CD14-positive monocyte (primary cell): Measurements from ENCODE around the gene YTHDF1. TPM values are rescaled to one million over a fixed set of nuclear protein-coding genes. Genes with fewer than 3 reads are reported as not detected.

Experiments
- DNase-seq, 3 donors: peaks; one replicate each; pipeline ENCODE4 v3.0.0-alpha.2; 2011 to 2022
- H2AFZ ChIP-seq: 2 replicates; pipeline ENCODE4 v1.6.0; 2012; ENCODE audit warnings: mild to moderate bottlenecking, low read depth, low read length, inconsistent platforms; ENCODE audit not compliant: insufficient read depth, poor library complexity, severe bottlenecking
- H3K27ac ChIP-seq, 2 donors: 1 replicate in 1 of 2; 2 replicates in 1 of 2; pipeline ENCODE4 v1.5.1; 2012 to 2013; ENCODE audit warnings: low read length in 2 of 2, control low read depth in 1 of 2, inconsistent platforms in 1 of 2, low read depth in 1 of 2, mild to moderate bottlenecking in 1 of 2
- H3K27me3 ChIP-seq, 2 donors: one replicate each; pipeline versions ENCODE4 v1.6.0 to v1.6.1; 2011 to 2013; ENCODE audit warnings: low read length in 2 of 2; ENCODE audit not compliant: control insufficient read depth in 2 of 2, insufficient read depth in 2 of 2
- H3K36me3 ChIP-seq, 2 donors: replicated peaks in 1 of 2; 1 replicate in 1 of 2; 2 replicates in 1 of 2; pipeline versions ENCODE4 v1.5.1 to v1.6.1; 2012 to 2013; ENCODE audit warnings: low read length in 2 of 2, control low read depth in 1 of 2, inconsistent platforms in 1 of 2, mild to moderate bottlenecking in 1 of 2; ENCODE audit not compliant: insufficient read depth in 2 of 2, control insufficient read depth in 1 of 2
- H3K4me1 ChIP-seq, 2 donors: 1 replicate in 1 of 2; 2 replicates in 1 of 2; pipeline versions ENCODE4 v1.5.1 to v1.6.1; 2012 to 2013; ENCODE audit warnings: low read length in 2 of 2, control low read depth in 1 of 2, inconsistent platforms in 1 of 2, mild to moderate bottlenecking in 1 of 2, moderate library complexity in 1 of 2; ENCODE audit not compliant: insufficient read depth in 2 of 2, control insufficient read depth in 1 of 2
- H3K4me2 ChIP-seq: replicated peaks from 2 replicates; pipeline ENCODE3; 2012; ENCODE audit warnings: low read length, moderate library complexity, mild to moderate bottlenecking; ENCODE audit not compliant: poor library complexity, severe bottlenecking; ENCODE audit errors: extremely low read depth
- H3K4me3 ChIP-seq, 3 experiments: fragments of 200-600 bp in 1 of 3; sonication (generic) in 1 of 3; replicated peaks in 1 of 3; 1 replicate in 2 of 3; 2 replicates in 1 of 3; pipeline ENCODE4 v1.5.1; 2011 to 2013; ENCODE audit warnings: low read length in 3 of 3, mild to moderate bottlenecking in 3 of 3, control low read depth in 2 of 3, low read depth in 2 of 3, inconsistent platforms in 1 of 3, moderate library complexity in 1 of 3
- H3K79me2 ChIP-seq: 2 replicates; pipeline ENCODE4 v1.6.0; 2012; ENCODE audit warnings: mild to moderate bottlenecking, control low read depth, inconsistent platforms, low read length, moderate library complexity; ENCODE audit not compliant: insufficient read depth
- H3K9ac ChIP-seq: 2 replicates; pipeline ENCODE4 v1.6.0; 2017; ENCODE audit warnings: low read length, mild to moderate bottlenecking; ENCODE audit not compliant: insufficient read depth, poor library complexity, severe bottlenecking
- H3K9me3 ChIP-seq, 2 donors: replicated peaks in 1 of 2; 1 replicate in 1 of 2; 2 replicates in 1 of 2; pipeline versions ENCODE4 v1.5.1 to v1.6.1; 2012 to 2013; ENCODE audit warnings: low read length in 2 of 2, control low read depth in 1 of 2; ENCODE audit not compliant: control insufficient read depth in 1 of 2, insufficient read depth in 1 of 2
- H4K20me1 ChIP-seq: 2 replicates; pipeline ENCODE4 v1.6.0; 2012; ENCODE audit warnings: mild to moderate bottlenecking, low read length, control low read depth, moderate library complexity; ENCODE audit not compliant: insufficient read depth
- H3K27ac Mint-ChIP-seq, 7 donors: one replicate each; pipeline ENCODE4 v1.8.0; 2020; ENCODE audit warnings: mild to moderate bottlenecking in 7 of 7, mixed read lengths in 7 of 7, moderate library complexity in 6 of 7, inconsistent platforms in 2 of 7
- H3K27me3 Mint-ChIP-seq, 3 donors: one replicate each; pipeline ENCODE4 v1.8.0; 2021 to 2022; ENCODE audit warnings: low read depth in 3 of 3, mild to moderate bottlenecking in 3 of 3, mixed read lengths in 3 of 3, moderate library complexity in 3 of 3, inconsistent platforms in 1 of 3
- H3K36me3 Mint-ChIP-seq, 2 donors: one replicate each; pipeline ENCODE4 v1.8.0; 2020; ENCODE audit warnings: mixed read lengths in 2 of 2, inconsistent platforms in 1 of 2, mild to moderate bottlenecking in 1 of 2
- H3K4me1 Mint-ChIP-seq: one replicate; pipeline ENCODE4 v1.8.0; 2020; ENCODE audit warnings: mild to moderate bottlenecking, mixed read lengths
- H3K4me3 Mint-ChIP-seq, 2 donors: one replicate each; pipeline ENCODE4 v1.8.0; 2020; ENCODE audit warnings: mild to moderate bottlenecking in 2 of 2, mixed read lengths in 2 of 2, moderate library complexity in 1 of 2
- H3K9me3 Mint-ChIP-seq, 7 donors: one replicate each; pipeline ENCODE4 v1.8.0; 2020 to 2022; ENCODE audit warnings: mixed read lengths in 7 of 7, mild to moderate bottlenecking in 6 of 7, moderate library complexity in 6 of 7, inconsistent platforms in 2 of 7
- CTCF ChIP-seq: fragments of 200-600 bp; IDR thresholded peaks from one replicate; pipeline ENCODE4 v1.8.0; 2022; ENCODE audit warnings: antibody characterized with exemption, mild to moderate bottlenecking
- WGBS: methylation state at CpG from one replicate; pipeline ENCODE4 v1.1.5; 2013; ENCODE audit warnings: missing lambda C conversion rate; ENCODE audit not compliant: insufficient coverage; 5-methylcytosine and 5-hydroxymethylcytosine counted together
- intact Hi-C, 2 donors: fragments of 100-400 bp; cut with micrococcal nuclease; formaldehyde crosslinking; loops; one replicate each; pipeline versions ENCODE4 v1.15.0 to v1.15.1; 2023
- polyA plus RNA-seq, 3 donors: library from polyadenylated mRNA; depleted of rRNA in 1 of 3; unstranded in 2 of 3; stranded (reverse) in 1 of 3; fragments of 300-500 nt in 2 of 3; fragments of >200 nt in 1 of 3; fragmentation: Illumina TruSeq in 2 of 3; gene quantifications; 1 replicate in 2 of 3; 2 replicates in 1 of 3; pipeline ENCODE4 v1.2.3, GENCODE V29; 2012 to 2021

YTHDF1 gene
- polyA plus RNA-seq, 3 donors = 18.0 to 33.4 (median 25.9) TPM

- H3K27me3 Mint-ChIP-seq = peaks cover 13 to 18% (median 18%) of the 10 kb centered on the region in 3 donors
- H3K36me3 Mint-ChIP-seq = no peaks in the 10 kb centered on the region
- H3K9me3 ChIP-seq = no peaks in the 10 kb centered on the region
- H2AFZ ChIP-seq = no peak overlapping the region
- 82% methylated on average over 9 of the region's 9 CpGs for WGBS
- DNase-seq = no peak
- H3K4me2 ChIP-seq = no peak overlapping the region
- no peaks in the 10 kb centered on the region for H4K20me1 ChIP-seq
- H3K4me1 Mint-ChIP-seq = peaks cover 6% of the 10 kb centered on the region
- intact Hi-C loops = loop anchor here in 1 of 2 donors (5.0 kb wide), 1 partner anchor 51 kb away; the partner anchor contains the start of gene ARFGAP1
- H3K4me3 ChIP-seq = no peak overlapping the region
- H3K36me3 ChIP-seq = no peaks in the 10 kb centered on the region
- H3K27ac ChIP-seq = no peak overlapping the region
- TF ChIP-seq CTCF = no peak
- no peak overlapping the region for H3K4me3 Mint-ChIP-seq
- no peak overlapping the region for H3K9ac ChIP-seq
- H3K27ac Mint-ChIP-seq = no peak overlapping the region
- H3K4me1 ChIP-seq = peaks cover 6 to 7% of the 10 kb centered on the region in 2 donors
- H3K9me3 Mint-ChIP-seq = peaks cover 0 to 2% (median 0%) of the 10 kb centered on the region in 7 donors
- H3K79me2 ChIP-seq = no peaks in the 10 kb centered on the region
- peaks cover 0 to 5% of the 10 kb centered on the region in 2 donors for H3K27me3 ChIP-seq
These were observed 4.9 kb upstream of the YTHDF1 start for GRCh38 chr20:63220696-63221399.

- H3K4me3 ChIP-seq = no peak overlapping the region
- no peaks in the 10 kb centered on the region for H3K36me3 ChIP-seq
- peaks cover 10 to 13% of the 10 kb centered on the region in 2 donors for H3K4me1 ChIP-seq
- Mint-ChIP-seq H3K27ac (peak overlapping the region in 1 of 7 donors; percentile 69), H3K36me3 (no peaks in the 10 kb centered on the region), H3K9me3 (no peaks in the 10 kb centered on the region), H3K4me1 (peaks cover 11% of the 10 kb centered on the region), H3K27me3 (peaks cover 12 to 18% (median 16%) of the 10 kb centered on the region in 3 donors), H3K4me3 (no peak overlapping the region)
- no peak overlapping the region for H2AFZ ChIP-seq
- no peaks in the 10 kb centered on the region for H3K9me3 ChIP-seq
- H3K27me3 ChIP-seq = peaks cover 0 to 5% of the 10 kb centered on the region in 2 donors
- 89% methylated on average over 21 of the region's 25 CpGs for WGBS
- peaks cover 4% of the 10 kb centered on the region for H4K20me1 ChIP-seq
- no peak for TF ChIP-seq CTCF
- intact Hi-C loops = loop anchor here in 1 of 2 donors (5.0 to 10.0 kb wide), 2 partner anchors 52 to 285 kb away; partner anchors contain the start of genes ARFGAP1 and GID8
- H3K9ac ChIP-seq = no peak overlapping the region
- H3K79me2 ChIP-seq = peaks cover 7% of the 10 kb centered on the region
- H3K4me2 ChIP-seq = no peak overlapping the region
- no peak overlapping the region for H3K27ac ChIP-seq
- DNase-seq = no peak
These were observed 4.1 kb upstream of the YTHDF1 start for GRCh38 chr20:63219866-63220521.
